Prostate gland (tissue), 2 donors: ENCODE data around the gene FCRLA.

Experiments used
- POLR2A ChIP-seq: fragments of 450-650 bp; IDR thresholded peaks from one replicate; pipeline ENCODE4 v1.6.1; 2016; ENCODE audit warnings: antibody characterized with exemption, mild to moderate bottlenecking
- TF ChIP-seq, protein P1 (sequence below), 4 experiments: fragments of 200-600 bp in 2 of 4; fragments of 450-650 bp in 2 of 4; sonication (generic) in 2 of 4; IDR thresholded peaks; 1 replicate in 3 of 4; 2 replicates in 1 of 4; pipeline ENCODE4 v1.5.1; 2016 to 2019; ENCODE audit warnings: antibody characterized with exemption in 4 of 4, mild to moderate bottlenecking in 2 of 4, moderate library complexity in 2 of 4

DNA sequence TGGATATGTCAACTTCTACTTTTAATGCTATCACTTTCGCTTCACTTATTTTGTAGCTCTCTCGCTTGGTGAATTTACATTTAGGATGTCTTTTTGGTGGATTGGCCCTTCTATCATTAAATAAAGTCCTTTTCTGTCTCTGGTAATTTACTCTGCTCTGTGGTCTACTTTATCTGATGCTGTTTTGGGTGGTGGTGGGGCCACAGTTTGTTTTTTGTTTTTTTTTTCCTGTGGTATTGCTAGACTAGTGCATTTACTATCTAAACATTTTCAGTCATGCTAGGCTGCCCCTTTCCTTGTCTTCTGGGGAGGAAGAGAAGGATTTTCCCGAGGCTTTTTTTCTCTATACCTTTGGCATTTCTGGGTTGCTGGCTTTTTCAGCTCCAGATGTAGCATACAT is 18.1 kb upstream of the FCRLA start:
- TF ChIP-seq, protein P1, sequence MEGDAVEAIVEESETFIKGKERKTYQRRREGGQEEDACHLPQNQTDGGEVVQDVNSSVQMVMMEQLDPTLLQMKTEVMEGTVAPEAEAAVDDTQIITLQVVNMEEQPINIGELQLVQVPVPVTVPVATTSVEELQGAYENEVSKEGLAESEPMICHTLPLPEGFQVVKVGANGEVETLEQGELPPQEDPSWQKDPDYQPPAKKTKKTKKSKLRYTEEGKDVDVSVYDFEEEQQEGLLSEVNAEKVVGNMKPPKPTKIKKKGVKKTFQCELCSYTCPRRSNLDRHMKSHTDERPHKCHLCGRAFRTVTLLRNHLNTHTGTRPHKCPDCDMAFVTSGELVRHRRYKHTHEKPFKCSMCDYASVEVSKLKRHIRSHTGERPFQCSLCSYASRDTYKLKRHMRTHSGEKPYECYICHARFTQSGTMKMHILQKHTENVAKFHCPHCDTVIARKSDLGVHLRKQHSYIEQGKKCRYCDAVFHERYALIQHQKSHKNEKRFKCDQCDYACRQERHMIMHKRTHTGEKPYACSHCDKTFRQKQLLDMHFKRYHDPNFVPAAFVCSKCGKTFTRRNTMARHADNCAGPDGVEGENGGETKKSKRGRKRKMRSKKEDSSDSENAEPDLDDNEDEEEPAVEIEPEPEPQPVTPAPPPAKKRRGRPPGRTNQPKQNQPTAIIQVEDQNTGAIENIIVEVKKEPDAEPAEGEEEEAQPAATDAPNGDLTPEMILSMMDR (IDR thresholded peaks at IDR 0.05), result no peak
- TF ChIP-seq POLR2A, result no peak
